K562 (cell line): ENCODE measurements around the gene NUP43. TPM values are rescaled to one million over a fixed set of nuclear protein-coding genes. Genes with fewer than 3 reads are reported as not detected.

Experiments
- ATAC-seq: fragments of 200-7000 bp; cut with Tn5 transposase; 3 replicates; pipeline ENCODE4 v1.9.1; 2020; ENCODE audit warnings: moderate library complexity
- BruUV-seq: library from RNA; stranded (reverse); fragments of 400-500 nt; replicated peaks from 2 replicates; lab custom pipeline; 2021; lab: Mats Ljungman, UMichigan
- CTCF ChIA-PET: fragments of 300-600 bp; formaldehyde crosslinking; extraction: SDS; loops from one replicate; lab custom pipeline; 2021; ENCODE audit warnings: low intra/inter-chr PET ratio; lab: Yijun Ruan, JAX
- POLR2A ChIA-PET: fragments of 300-600, 350-650 bp; sonication (Branson Sonifier 250); formaldehyde crosslinking; extraction: SDS; loops from one replicate; lab custom pipeline; 2021; ENCODE audit warnings: antibody characterized with exemption, inconsistent platforms; lab: Yijun Ruan, JAX
- DNase-seq, 4 experiments: peaks; one replicate each; pipeline versions ENCODE4 v3.0.0 to v3.0.0-alpha.2; 2011 to 2018; ENCODE audit warnings: low spot score in 3 of 4, mixed read lengths in 3 of 4; ENCODE audit errors: extremely low read depth in 1 of 4
- FAIRE-seq: peaks from 2 replicates; lab custom pipeline; 2011; peaks lifted over from hg19 to GRCh38; lab: Jason Lieb, UNC
- H2AFZ ChIP-seq: 2 replicates; pipeline ENCODE4 v1.6.0; 2011; ENCODE audit warnings: low read depth, low read length, control low read depth, inconsistent platforms
- H3K27ac ChIP-seq: fragments of 200-600 bp; 3 replicates; pipeline ENCODE4 v1.8.0; 2011; ENCODE audit warnings: low read depth, mild to moderate bottlenecking, control low read depth, inconsistent platforms, low read length, moderate library complexity, mixed read lengths; ENCODE audit errors: extremely low read depth
- H3K27me3 ChIP-seq, 2 experiments: fragments of 300-600 bp in 1 of 2; 2 replicates in 1 of 2; 3 replicates in 1 of 2; pipeline versions ENCODE4 v1.6.0 to v1.8.0; 2011; ENCODE audit warnings: inconsistent platforms in 2 of 2, low read length in 2 of 2, mild to moderate bottlenecking in 1 of 2, mixed read lengths in 1 of 2, moderate library complexity in 1 of 2; ENCODE audit not compliant: control insufficient read depth in 2 of 2, insufficient read depth in 2 of 2
- H3K36me3 ChIP-seq: fragments of 300-600 bp; 3 replicates; pipeline ENCODE4 v1.8.0; 2011; ENCODE audit warnings: mild to moderate bottlenecking, low read length, inconsistent platforms; ENCODE audit not compliant: control insufficient read depth, insufficient read depth
- H3K4me1 ChIP-seq, 2 experiments: fragments of 200-600 bp in 1 of 2; replicated peaks in 1 of 2; 2 replicates in 1 of 2; 3 replicates in 1 of 2; pipeline versions ENCODE4 v1.5.1 to v1.8.0; 2011; ENCODE audit warnings: inconsistent platforms in 2 of 2, low read length in 2 of 2, mild to moderate bottlenecking in 1 of 2, mixed read lengths in 1 of 2, moderate library complexity in 1 of 2; ENCODE audit not compliant: control insufficient read depth in 2 of 2, insufficient read depth in 2 of 2
- H3K4me2 ChIP-seq: 2 replicates; pipeline ENCODE4 v1.6.1; 2011; ENCODE audit warnings: low read length, control low read depth, inconsistent platforms, mixed read lengths; ENCODE audit not compliant: insufficient read depth
- H3K4me3 ChIP-seq: fragments of 200-600 bp; sonication (generic), shearing (Covaris generic); 2 replicates; pipeline ENCODE4 v1.5.1; 2016; ENCODE audit warnings: control low read depth, inconsistent platforms
- H3K79me2 ChIP-seq: fragments of 200-600 bp; 3 replicates; pipeline ENCODE4 v1.8.0; 2011; ENCODE audit warnings: low read length, inconsistent platforms; ENCODE audit not compliant: control insufficient read depth, insufficient read depth
- H3K9ac ChIP-seq, 2 experiments: 2 replicates each; pipeline versions ENCODE4 v1.6.0 to v1.6.1; 2011; ENCODE audit warnings: low read depth in 2 of 2, low read length in 2 of 2, control low read depth in 1 of 2, inconsistent platforms in 1 of 2, mild to moderate bottlenecking in 1 of 2, mixed read lengths in 1 of 2; ENCODE audit not compliant: insufficient read depth in 1 of 2
- H3K9me1 ChIP-seq: one replicate; pipeline ENCODE4 v1.6.0; 2011; ENCODE audit warnings: inconsistent platforms, mild to moderate bottlenecking, low read length, moderate library complexity; ENCODE audit not compliant: control insufficient read depth, insufficient read depth
- H3K9me3 ChIP-seq: replicated peaks from 2 replicates; pipeline ENCODE4 v1.5.1; 2011; ENCODE audit warnings: low read depth, low read length, inconsistent platforms; ENCODE audit not compliant: control insufficient read depth, insufficient read depth
- H4K20me1 ChIP-seq: replicated peaks from 2 replicates; pipeline ENCODE4 v1.6.1; 2011; ENCODE audit warnings: low read length, inconsistent platforms, mixed read lengths; ENCODE audit not compliant: control insufficient read depth, insufficient read depth
- IFI16 ChIP-seq: fragments of 250-450 bp; sonication (Bioruptor Pico); IDR thresholded peaks from 2 replicates; pipeline ENCODE4 v2.1.2; 2022; ENCODE audit warnings: mild to moderate bottlenecking, inconsistent platforms
- JUN ChIP-seq, 2 experiments: sonication (generic) in 1 of 2; formaldehyde crosslinking in 1 of 2; IDR thresholded peaks; 2 replicates each; pipeline versions ENCODE4 v1.6.1 to v1.8.0; 2012 to 2022; ENCODE audit warnings: borderline replicate concordance in 2 of 2, mild to moderate bottlenecking in 2 of 2, improper control_type of control experiment in 1 of 2, low read depth in 1 of 2, low read length in 1 of 2, missing genetic modification reagents in 1 of 2
- KHSRP ChIP-seq: fragments of 450-650 bp; IDR thresholded peaks from 2 replicates; pipeline ENCODE4 v1.6.1; 2017
- POLR2A ChIP-seq: fragments of 450-650 bp; conservative IDR thresholded peaks from 2 replicates; pipeline ENCODE4 v1.6.1; 2016
- TBP ChIP-seq: optimal IDR thresholded peaks from 2 replicates; pipeline ENCODE3; 2011; ENCODE audit warnings: low read depth, low read length, improper control_type of control experiment
- ZNF23 ChIP-seq: fragments of 250-450 bp; sonication (Bioruptor Pico); IDR thresholded peaks from 2 replicates; pipeline ENCODE4 v1.4.0; 2020; ENCODE audit warnings: mild to moderate bottlenecking
- ZNF830 ChIP-seq: fragments of 250-450 bp; sonication (Bioruptor Pico); IDR thresholded peaks from 2 replicates; pipeline ENCODE4 v1.5.0; 2021; ENCODE audit warnings: mild to moderate bottlenecking
- ZZZ3 ChIP-seq: fragments of 450-650 bp; IDR thresholded peaks from 2 replicates; pipeline ENCODE4 v1.6.1; 2016; ENCODE audit warnings: antibody characterized with exemption, mild to moderate bottlenecking, moderate library complexity
- WGBS: fragments of 100-300 bp; shearing (Covaris generic); methylation state at CpG from one replicate; pipeline ENCODE4 v1.1.6; 2016; ENCODE audit warnings: low coverage, mixed read lengths; ENCODE audit not compliant: insufficient coverage; ENCODE audit errors: missing lambda C conversion rate; 5-methylcytosine and 5-hydroxymethylcytosine counted together
- in situ Hi-C: fragments of 300-500 bp; cut with MboI; formaldehyde crosslinking; loops from 4 replicates; pipeline ENCODE4 v1.15.0; 2018; ENCODE audit warnings: inconsistent platforms, mixed read lengths
- intact Hi-C: fragments of 100-400 bp; cut with micrococcal nuclease; formaldehyde crosslinking; loops from 2 replicates; pipeline ENCODE4 v1.14.2; 2022
- polyA plus RNA-seq, 8 experiments: library from polyadenylated mRNA; depleted of rRNA in 4 of 8; stranded (reverse) in 5 of 8; unstranded in 3 of 8; fragments of >200 nt; fragmentation: Nextera tagmentation in 2 of 8; fragmentation: Illumina TruSeq in 1 of 8; extraction: Ambion mirVana in 2 of 8; extraction: Trizol in 1 of 8; gene quantifications; 2 replicates each; pipeline versions ENCODE4 v1.2.1 to v1.2.3, GENCODE V29; 2011 to 2014; ENCODE audit warnings: inconsistent platforms in 1 of 8, missing spikeins in 1 of 8
- total RNA-seq, 7 experiments: library from RNA; depleted of rRNA in 6 of 7; stranded (reverse); fragments of >200 nt in 6 of 7; fragmentation: Illumina TruSeq in 2 of 7; extraction: Trizol in 2 of 7; gene quantifications; 2 replicates each; pipeline versions ENCODE4 v1.2.1 to v1.2.3, GENCODE V29; 2011 to 2021; ENCODE audit warnings: low replicate concordance in 1 of 7
- TF ChIP-seq, protein P1 (sequence below): fragments of 450-650 bp; formaldehyde crosslinking; IDR thresholded peaks from 2 replicates; pipeline ENCODE4 v1.4.0; 2020; ENCODE audit warnings: mild to moderate bottlenecking, moderate library complexity
- TF ChIP-seq, protein P2 (sequence below): fragments of 250-450 bp; sonication (Bioruptor Pico); IDR thresholded peaks from 2 replicates; pipeline ENCODE4 v1.5.1; 2021; ENCODE audit warnings: mild to moderate bottlenecking

The NUP43 gene
- total and polyA plus RNA-seq, 9 of the 15 experiments (the other 6 are each of a cell fraction or from before 2014, with no cell fraction given) = 28.9 to 136 (median 67.4) TPM

DNA sequence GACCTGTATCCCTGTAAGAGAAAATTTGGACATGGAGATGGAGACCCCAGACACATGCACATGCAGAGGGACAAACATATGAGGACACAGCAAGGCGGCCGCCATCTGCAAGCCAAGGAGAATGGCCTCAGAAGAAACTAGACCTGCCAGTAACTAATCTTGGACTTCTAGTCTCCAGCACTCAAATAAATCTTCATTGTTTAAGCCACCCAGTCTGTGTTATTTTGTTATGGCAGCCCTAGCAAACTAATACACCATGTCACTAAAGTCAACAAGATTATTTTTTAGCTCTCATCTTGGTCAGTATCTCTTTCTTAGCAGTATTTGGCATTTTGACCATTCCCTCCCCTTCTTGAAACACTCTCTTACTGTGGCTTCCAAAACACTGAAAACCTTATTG, 55.1 kb downstream of the NUP43 start:
- no peaks in the 10 kb centered on the region for H3K4me1 ChIP-seq
- ATAC-seq = no peak
- in situ Hi-C loops (no loop called here), intact Hi-C loops (no loop called here)
- no TSS peak for BruUV-seq
- H3K27me3 ChIP-seq = no peaks in the 10 kb centered on the region
- no peak overlapping the region for H2AFZ ChIP-seq
- H3K9ac ChIP-seq = no peak overlapping the region
- no peak overlapping the region for H3K4me2 ChIP-seq
- no peak for FAIRE-seq
- peaks cover 71% of the 10 kb centered on the region for H3K79me2 ChIP-seq
- peaks cover 7% of the 10 kb centered on the region; the same call in 1 of the 2 replicates for H4K20me1 ChIP-seq
- DNase-seq = no peak
- peaks cover 79% of the 10 kb centered on the region for H3K36me3 ChIP-seq
- ChIA-PET POLR2A (interaction anchor here (0.6 to 2.0 kb wide), 3 partner anchors 10 to 140 kb away, joined by 3 to 4 read pairs (median 4); no protein-coding TSS in a partner anchor), CTCF (no interaction called here)
- H3K4me3 ChIP-seq = no peak overlapping the region
- no peaks in the 10 kb centered on the region for H3K9me3 ChIP-seq
- H3K27ac ChIP-seq = no peak overlapping the region
- WGBS = 94% methylated on average over 2 of the region's 2 CpGs
- TF ChIP-seq ZNF830 (CRISPR knock-in tag) (no peak), POLR2A (no peak)
- H3K9me1 ChIP-seq = no peaks in the 10 kb centered on the region

DNA sequence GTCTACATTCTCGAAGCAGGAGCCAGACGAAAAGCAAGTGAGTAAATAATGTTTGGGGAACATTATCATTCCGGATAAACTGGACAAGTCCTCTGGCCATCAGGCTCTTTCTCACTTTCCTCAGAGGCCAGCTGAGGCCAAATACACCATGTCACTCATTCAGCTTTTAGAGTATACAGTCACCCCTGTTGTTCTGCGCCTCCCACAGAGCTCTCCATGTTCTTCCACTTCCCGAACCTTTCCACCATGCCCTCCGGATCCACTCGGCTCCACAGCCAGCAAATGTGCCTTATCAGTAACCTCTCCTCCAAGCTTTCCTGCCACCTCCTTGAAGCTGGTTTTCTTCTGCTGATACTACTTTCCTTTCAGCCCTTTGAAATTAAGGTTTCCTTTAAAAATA, 60.1 kb downstream of the NUP43 start:
- H3K9me1 ChIP-seq = no peaks in the 10 kb centered on the region
- 88% methylated on average over 7 of the region's 7 CpGs for WGBS
- no TSS peak for BruUV-seq
- CTCF ChIA-PET = no interaction called here
- FAIRE-seq = no peak
- in situ Hi-C loops (no loop called here), intact Hi-C loops (no loop called here)
- POLR2A ChIA-PET = interaction anchor here (0.6 to 2.1 kb wide), 9 partner anchors 9 to 203 kb away, joined by 3 to 11 read pairs (median 3); partner anchors contain the start of gene LATS1
- no peaks in the 10 kb centered on the region for H3K4me1 ChIP-seq
- no peak overlapping the region for H3K4me2 ChIP-seq
- H3K27me3 ChIP-seq = no peaks in the 10 kb centered on the region
- ATAC-seq = no peak; the same call in 1 of the 3 replicates
- H3K4me3 ChIP-seq = no peak overlapping the region
- 0 out of 2 replicates have a peak, but pooled peaks cover 4% of the 10 kb centered on the region for H4K20me1 ChIP-seq
- no peak overlapping the region for H3K27ac ChIP-seq
- DNase-seq = no peak
- H3K36me3 ChIP-seq = peaks cover 67% of the 10 kb centered on the region
- no peak overlapping the region for H2AFZ ChIP-seq
- peaks cover 52% of the 10 kb centered on the region for H3K79me2 ChIP-seq
- H3K9ac ChIP-seq = no peak overlapping the region
- TF ChIP-seq JUN (IDR thresholded peaks at IDR 0.05; ENCODE audit: borderline replicate concordance, low read depth, low read length) = no peak
- no peak for TF ChIP-seq JUN (CRISPR knock-in tag; IDR thresholded peaks at IDR 0.05; ENCODE audit: borderline replicate concordance)
- no peak for TF ChIP-seq TBP
- TF ChIP-seq IFI16 (CRISPR knock-in tag) = no peak
- TF ChIP-seq, protein P1, sequence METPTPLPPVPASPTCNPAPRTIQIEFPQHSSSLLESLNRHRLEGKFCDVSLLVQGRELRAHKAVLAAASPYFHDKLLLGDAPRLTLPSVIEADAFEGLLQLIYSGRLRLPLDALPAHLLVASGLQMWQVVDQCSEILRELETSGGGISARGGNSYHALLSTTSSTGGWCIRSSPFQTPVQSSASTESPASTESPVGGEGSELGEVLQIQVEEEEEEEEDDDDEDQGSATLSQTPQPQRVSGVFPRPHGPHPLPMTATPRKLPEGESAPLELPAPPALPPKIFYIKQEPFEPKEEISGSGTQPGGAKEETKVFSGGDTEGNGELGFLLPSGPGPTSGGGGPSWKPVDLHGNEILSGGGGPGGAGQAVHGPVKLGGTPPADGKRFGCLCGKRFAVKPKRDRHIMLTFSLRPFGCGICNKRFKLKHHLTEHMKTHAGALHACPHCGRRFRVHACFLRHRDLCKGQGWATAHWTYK (CRISPR knock-in tag) = no peak
- TF ChIP-seq, protein P2, sequence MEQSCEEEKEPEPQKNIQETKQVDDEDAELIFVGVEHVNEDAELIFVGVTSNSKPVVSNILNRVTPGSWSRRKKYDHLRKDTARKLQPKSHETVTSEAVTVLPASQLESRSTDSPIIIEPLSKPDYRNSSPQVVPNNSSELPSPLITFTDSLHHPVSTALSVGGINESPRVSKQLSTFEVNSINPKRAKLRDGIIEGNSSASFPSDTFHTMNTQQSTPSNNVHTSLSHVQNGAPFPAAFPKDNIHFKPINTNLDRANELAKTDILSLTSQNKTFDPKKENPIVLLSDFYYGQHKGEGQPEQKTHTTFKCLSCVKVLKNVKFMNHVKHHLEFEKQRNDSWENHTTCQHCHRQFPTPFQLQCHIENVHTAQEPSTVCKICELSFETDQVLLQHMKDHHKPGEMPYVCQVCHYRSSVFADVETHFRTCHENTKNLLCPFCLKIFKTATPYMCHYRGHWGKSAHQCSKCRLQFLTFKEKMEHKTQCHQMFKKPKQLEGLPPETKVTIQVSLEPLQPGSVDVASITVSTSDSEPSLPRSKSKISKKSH (CRISPR knock-in tag) = no peak
- TF ChIP-seq KHSRP = no peak
- TF ChIP-seq ZNF23 (CRISPR knock-in tag) = no peak
- no peak for TF ChIP-seq ZZZ3
- H3K9me3 ChIP-seq = no peaks in the 10 kb centered on the region
